Activated CD4-positive, alpha-beta T cell treated with anti-CD3 and anti-CD28 coated beads for 48 hours (primary cell): ENCODE measurements around the gene UBALD1.
"Not testable (repeated sequence)": the region's sequence is repeated elsewhere in the genome, so short reads cannot be mapped to it uniquely, and the experiment has no call there.

Experiments used
- DNase-seq: peaks from one replicate; pipeline ENCODE4 v3.0.0-alpha.2; 2020

Gene UBALD1

GRCh38 chr16:4593086-4593485 lies 21.6 kb downstream of the UBALD1 start:
- no peak for DNase-seq

GRCh38 chr16:4591706-4592470 lies 22.8 kb downstream of the UBALD1 start:
- DNase-seq = no peak

- DNase-seq = no peak
Observed at GRCh38 chr16:4591191-4591590, 23.5 kb downstream of the UBALD1 start.

- no peak for DNase-seq
Observed at GRCh38 chr16:4588961-4589360, 25.7 kb downstream of the UBALD1 start.

- DNase-seq = no peak
Observed at GRCh38 chr16:4588386-4588785, 26.3 kb downstream of the UBALD1 start.

- DNase-seq = no peak
Observed at GRCh38 chr16:4586291-4586690, 28.4 kb downstream of the UBALD1 start.

GRCh38 chr16:4583906-4584305 lies 30.8 kb downstream of the UBALD1 start:
- DNase-seq = no peak

- no peak for DNase-seq
Observed at GRCh38 chr16:4580250-4580649, 34.4 kb downstream of the UBALD1 start.

GRCh38 chr16:4578961-4579530 lies 35.6 kb downstream of the UBALD1 start:
- no peak for DNase-seq

- no peak for DNase-seq
Observed at GRCh38 chr16:4576008-4576407, 38.7 kb downstream of the UBALD1 start.

GRCh38 chr16:4574919-4575705 lies 39.6 kb downstream of the UBALD1 start:
- no peak for DNase-seq

- DNase-seq = not testable (repeated sequence)
Observed at GRCh38 chr16:4573926-4574325, 40.8 kb downstream of the UBALD1 start.

GRCh38 chr16:4572715-4573114 lies 42.0 kb downstream of the UBALD1 start:
- DNase-seq = no peak

- DNase-seq = no peak
Observed at GRCh38 chr16:4570688-4571321, 43.9 kb downstream of the UBALD1 start.

- DNase-seq = no peak
Observed at GRCh38 chr16:4570086-4570485, 44.6 kb downstream of the UBALD1 start.

GRCh38 chr16:4566144-4566543 lies 48.5 kb downstream of the UBALD1 start:
- DNase-seq = no peak

- no peak for DNase-seq
Observed at GRCh38 chr16:4564661-4565267, 49.9 kb downstream of the UBALD1 start.

- no peak for DNase-seq
Observed at GRCh38 chr16:4561596-4561995, 53.1 kb downstream of the UBALD1 start.
